HG03354 (cell line): ENCODE data around the gene ST6GAL1.

Experiments
- ATAC-seq: cut with Tn5 transposase; IDR thresholded peaks from one replicate; pipeline ENCODE4 v1.9.1; 2021; ENCODE audit warnings: mild to moderate bottlenecking; ENCODE audit not compliant: unreplicated experiment, poor library complexity, severe bottlenecking

ST6GAL1 gene

GRCh38 chr3:187086831-187087230, 156.5 kb downstream of the ST6GAL1 start:
- no peak for ATAC-seq

- no peak for ATAC-seq
These were observed 158.4 kb downstream of the ST6GAL1 start for GRCh38 chr3:187088701-187089100.

GRCh38 chr3:187093320-187093719, 163.0 kb downstream of the ST6GAL1 start:
- no peak for ATAC-seq

- ATAC-seq, result peak; percentile 48
These were observed 168.7 kb downstream of the ST6GAL1 start for GRCh38 chr3:187098923-187099512.

- ATAC-seq, result peak; percentile 71
These were observed 171.1 kb downstream of the ST6GAL1 start for GRCh38 chr3:187101184-187102072.

- no peak for ATAC-seq
These were observed 171.8 kb downstream of the ST6GAL1 start for GRCh38 chr3:187102073-187102634.

- ATAC-seq, result no peak
These were observed 172.9 kb downstream of the ST6GAL1 start for GRCh38 chr3:187103251-187103650.

GRCh38 chr3:187104342-187104741, 174.0 kb downstream of the ST6GAL1 start:
- no peak for ATAC-seq

- ATAC-seq, result no peak
These were observed 174.6 kb downstream of the ST6GAL1 start for GRCh38 chr3:187104933-187105332.

GRCh38 chr3:187105700-187106099, 175.4 kb downstream of the ST6GAL1 start:
- ATAC-seq, result no peak

GRCh38 chr3:187107989-187108388, 177.7 kb downstream of the ST6GAL1 start:
- no peak for ATAC-seq

GRCh38 chr3:187110156-187110555, 179.8 kb downstream of the ST6GAL1 start:
- ATAC-seq, result no peak

- ATAC-seq, result no peak
These were observed 182.8 kb downstream of the ST6GAL1 start for GRCh38 chr3:187112934-187113793.

- ATAC-seq, result no peak
These were observed 184.2 kb downstream of the ST6GAL1 start for GRCh38 chr3:187114511-187114910.

GRCh38 chr3:187120326-187120725, 190.0 kb downstream of the ST6GAL1 start:
- ATAC-seq, result no peak

- no peak for ATAC-seq
These were observed 191.9 kb downstream of the ST6GAL1 start for GRCh38 chr3:187122261-187122660.

- ATAC-seq, result peak; percentile 82
These were observed 195.1 kb downstream of the ST6GAL1 start for GRCh38 chr3:187125319-187126031.
